Choroid plexus epithelial cell (primary cell): ENCODE results near the gene ACAN.

ENCODE experiments used
- DNase-seq: peaks from one replicate; pipeline ENCODE4 v3.0.0-alpha.2; 2010; ENCODE audit warnings: low read depth
- H3K4me3 ChIP-seq: 2 replicates; pipeline ENCODE4 v1.5.1; 2011; ENCODE audit warnings: low read depth, mild to moderate bottlenecking, control low read depth, low read length, moderate library complexity
- TF ChIP-seq, protein P1 (sequence below): conservative IDR thresholded peaks from 2 replicates; pipeline ENCODE4 v1.5.1; 2011; ENCODE audit warnings: low read depth, mild to moderate bottlenecking, control low read depth, inconsistent platforms, low read length, moderate library complexity

ACAN gene

DNA sequence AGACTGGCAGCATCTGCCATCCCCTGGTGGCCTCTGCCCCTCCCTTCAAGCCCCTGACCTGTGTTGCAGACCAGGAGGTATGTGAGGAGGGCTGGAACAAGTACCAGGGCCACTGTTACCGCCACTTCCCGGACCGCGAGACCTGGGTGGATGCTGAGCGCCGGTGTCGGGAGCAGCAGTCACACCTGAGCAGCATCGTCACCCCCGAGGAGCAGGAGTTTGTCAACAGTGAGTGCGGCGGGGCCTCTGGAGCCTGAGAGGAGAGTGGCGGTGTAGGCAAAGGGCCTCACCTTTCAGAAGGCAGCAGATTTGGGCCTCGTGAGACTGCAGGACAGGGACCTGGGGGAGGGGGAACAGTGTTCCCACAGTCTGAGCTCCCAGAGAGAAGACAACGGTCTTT, 68.1 kb downstream of the ACAN start:
- TF ChIP-seq, protein P1, sequence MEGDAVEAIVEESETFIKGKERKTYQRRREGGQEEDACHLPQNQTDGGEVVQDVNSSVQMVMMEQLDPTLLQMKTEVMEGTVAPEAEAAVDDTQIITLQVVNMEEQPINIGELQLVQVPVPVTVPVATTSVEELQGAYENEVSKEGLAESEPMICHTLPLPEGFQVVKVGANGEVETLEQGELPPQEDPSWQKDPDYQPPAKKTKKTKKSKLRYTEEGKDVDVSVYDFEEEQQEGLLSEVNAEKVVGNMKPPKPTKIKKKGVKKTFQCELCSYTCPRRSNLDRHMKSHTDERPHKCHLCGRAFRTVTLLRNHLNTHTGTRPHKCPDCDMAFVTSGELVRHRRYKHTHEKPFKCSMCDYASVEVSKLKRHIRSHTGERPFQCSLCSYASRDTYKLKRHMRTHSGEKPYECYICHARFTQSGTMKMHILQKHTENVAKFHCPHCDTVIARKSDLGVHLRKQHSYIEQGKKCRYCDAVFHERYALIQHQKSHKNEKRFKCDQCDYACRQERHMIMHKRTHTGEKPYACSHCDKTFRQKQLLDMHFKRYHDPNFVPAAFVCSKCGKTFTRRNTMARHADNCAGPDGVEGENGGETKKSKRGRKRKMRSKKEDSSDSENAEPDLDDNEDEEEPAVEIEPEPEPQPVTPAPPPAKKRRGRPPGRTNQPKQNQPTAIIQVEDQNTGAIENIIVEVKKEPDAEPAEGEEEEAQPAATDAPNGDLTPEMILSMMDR: no peak
- no peak for DNase-seq
- H3K4me3 ChIP-seq: no peak overlapping the region

DNA sequence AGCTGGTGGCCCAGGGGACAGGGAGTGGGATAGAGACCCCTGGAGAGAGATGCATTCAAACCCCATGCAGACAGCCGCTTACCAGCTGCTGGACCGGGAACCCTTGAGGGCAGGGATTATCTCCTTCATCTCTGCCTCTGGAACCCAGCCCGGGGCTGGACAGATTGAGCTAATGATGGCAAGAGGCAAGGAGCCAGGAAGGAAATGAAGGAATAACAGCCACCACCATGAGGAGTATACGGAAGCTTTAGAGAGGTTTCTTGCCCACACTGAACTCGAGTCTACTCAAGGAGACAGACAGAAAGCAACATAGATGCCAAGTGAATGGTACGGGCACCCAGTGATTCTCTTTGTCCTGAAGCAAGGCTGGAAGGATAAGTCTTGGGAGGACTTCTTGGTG, 68.9 kb downstream of the ACAN start:
- TF ChIP-seq, protein P1: no peak
- no peak overlapping the region for H3K4me3 ChIP-seq
- no peak for DNase-seq

- H3K4me3 ChIP-seq: no peak overlapping the region
- TF ChIP-seq, protein P1: no peak
- DNase-seq: no peak
Observed at GRCh38 chr15:88872706-88873105, 69.5 kb downstream of the ACAN start.

- TF ChIP-seq, protein P1: no peak
- DNase-seq: no peak
- no peak overlapping the region for H3K4me3 ChIP-seq
Observed at GRCh38 chr15:88873786-88874185, 70.5 kb downstream of the ACAN start.

DNA sequence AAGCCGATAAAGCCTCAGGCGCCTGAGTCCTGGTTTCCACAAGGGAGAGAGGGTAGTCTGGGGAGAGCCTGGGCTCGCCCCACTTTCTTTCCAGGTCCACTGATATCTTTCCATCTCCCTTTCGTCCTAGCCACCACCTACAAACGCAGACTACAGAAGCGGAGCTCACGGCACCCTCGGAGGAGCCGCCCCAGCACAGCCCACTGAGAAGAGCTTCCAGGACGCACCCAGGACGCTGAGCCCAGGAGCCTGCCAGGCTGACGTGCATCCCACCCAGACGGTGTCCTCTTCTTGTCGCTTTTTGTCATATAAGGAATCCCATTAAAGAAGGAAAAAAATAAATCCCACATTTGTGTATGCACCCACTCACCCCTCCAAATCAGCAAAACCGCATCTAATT, 71.0 kb downstream of the ACAN start:
- no peak for DNase-seq
- TF ChIP-seq, protein P1: no peak
- no peak overlapping the region for H3K4me3 ChIP-seq

DNA sequence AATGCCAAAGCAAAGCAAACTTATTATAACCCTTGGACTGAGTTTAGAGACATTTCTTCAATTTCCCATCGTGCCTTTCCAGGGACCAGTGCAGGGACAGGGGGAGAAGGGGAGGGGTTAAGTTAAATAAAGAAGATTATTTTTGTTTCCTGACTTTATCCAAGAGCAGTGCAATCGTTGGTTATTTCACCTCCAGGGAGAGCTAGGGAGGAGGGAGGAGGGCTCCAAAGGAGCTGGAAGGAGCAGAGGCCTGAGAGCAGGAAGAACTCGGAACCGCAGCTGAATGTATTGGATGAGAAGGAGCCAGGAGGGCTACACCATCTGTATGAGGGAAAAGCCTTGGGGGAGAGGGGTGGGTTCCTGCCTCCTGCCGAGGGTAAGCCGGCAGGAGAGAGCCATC, 71.4 kb downstream of the ACAN start:
- H3K4me3 ChIP-seq: no peak overlapping the region
- DNase-seq: no peak
- TF ChIP-seq, protein P1: no peak

GRCh38 chr15:88876573-88876972, 73.3 kb downstream of the ACAN start:
- TF ChIP-seq, protein P1: no peak

More at GRCh38 chr15:88876573-88876972, 73.3 kb downstream of the ACAN start:
- no peak for DNase-seq
- H3K4me3 ChIP-seq: no peak overlapping the region
